ENCODE data around the gene TP53BP1. TPM values are rescaled to one million over a fixed set of nuclear protein-coding genes. Genes with fewer than 3 reads are reported as not detected.

TP53BP1 gene
- total RNA-seq, 1 donor from 2014 or later = 34.6 TPM

DNA sequence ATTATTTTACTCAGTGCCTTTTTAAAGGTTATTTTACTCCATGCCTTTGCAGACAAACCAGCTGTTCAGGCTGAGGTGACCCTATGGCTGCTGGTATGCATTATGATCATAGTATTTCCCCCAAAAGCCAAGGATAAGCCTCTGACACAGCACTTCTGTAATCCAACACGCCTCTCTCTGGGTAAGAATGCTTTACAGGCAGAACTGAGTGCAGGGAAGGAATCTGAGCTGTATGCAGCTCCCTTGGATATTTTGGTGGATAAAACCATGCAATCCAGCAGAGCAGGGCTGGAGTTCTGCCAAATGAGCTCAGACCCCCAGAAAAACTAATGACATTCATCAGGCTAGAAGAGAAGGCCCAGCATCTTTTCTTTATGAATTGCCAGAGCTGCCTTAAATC lies 12.8 kb upstream of the TP53BP1 start:
- H3K4me1 ChIP-seq = peaks cover 0 to 8% of the 10 kb centered on the region in 2 donors

DNA sequence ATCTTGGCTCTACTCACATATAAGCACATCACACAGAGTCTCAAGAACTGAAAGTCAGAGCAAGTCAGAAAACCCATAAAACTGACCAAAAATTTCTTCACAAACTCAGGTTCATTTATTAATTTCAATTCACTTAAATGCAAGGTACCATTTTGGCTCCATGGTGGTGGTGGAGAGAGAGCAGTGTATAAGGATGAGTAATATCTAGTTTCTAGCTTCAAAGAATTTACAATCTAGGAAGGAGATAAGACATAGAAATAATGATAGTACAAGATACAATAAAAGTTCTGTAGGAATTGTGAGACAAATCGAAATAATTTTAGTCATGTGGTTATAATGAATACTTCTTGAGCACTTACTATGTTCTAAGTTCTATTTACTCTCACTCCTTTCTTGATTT lies 6.7 kb upstream of the TP53BP1 start:
- Histone ChIP-seq H3K27me3 (no peaks in the 10 kb centered on the region), H3K4me1 (no peaks in the 10 kb centered on the region), H3K4me3 (no peak overlapping the region), H3K9me3 (no peaks in the 10 kb centered on the region), H3K36me3 (no peaks in the 10 kb centered on the region), H3K27ac (no peak overlapping the region)
- intact Hi-C loops (cut with DNase I) = no loop called here
- TF ChIP-seq, protein P1, sequence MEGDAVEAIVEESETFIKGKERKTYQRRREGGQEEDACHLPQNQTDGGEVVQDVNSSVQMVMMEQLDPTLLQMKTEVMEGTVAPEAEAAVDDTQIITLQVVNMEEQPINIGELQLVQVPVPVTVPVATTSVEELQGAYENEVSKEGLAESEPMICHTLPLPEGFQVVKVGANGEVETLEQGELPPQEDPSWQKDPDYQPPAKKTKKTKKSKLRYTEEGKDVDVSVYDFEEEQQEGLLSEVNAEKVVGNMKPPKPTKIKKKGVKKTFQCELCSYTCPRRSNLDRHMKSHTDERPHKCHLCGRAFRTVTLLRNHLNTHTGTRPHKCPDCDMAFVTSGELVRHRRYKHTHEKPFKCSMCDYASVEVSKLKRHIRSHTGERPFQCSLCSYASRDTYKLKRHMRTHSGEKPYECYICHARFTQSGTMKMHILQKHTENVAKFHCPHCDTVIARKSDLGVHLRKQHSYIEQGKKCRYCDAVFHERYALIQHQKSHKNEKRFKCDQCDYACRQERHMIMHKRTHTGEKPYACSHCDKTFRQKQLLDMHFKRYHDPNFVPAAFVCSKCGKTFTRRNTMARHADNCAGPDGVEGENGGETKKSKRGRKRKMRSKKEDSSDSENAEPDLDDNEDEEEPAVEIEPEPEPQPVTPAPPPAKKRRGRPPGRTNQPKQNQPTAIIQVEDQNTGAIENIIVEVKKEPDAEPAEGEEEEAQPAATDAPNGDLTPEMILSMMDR (IDR thresholded peaks at IDR 0.05) = no peak
- DNase-seq (ENCODE audit: low spot score in 2 of 2) = no peak

More for the DNA sequence above, 12.8 kb upstream of the TP53BP1 start:
- DNase-seq (ENCODE audit: low spot score in 2 of 2) = no peak
- H3K36me3 ChIP-seq = no peaks in the 10 kb centered on the region
- TF ChIP-seq, protein P1 (IDR thresholded peaks at IDR 0.05) = no peak
- H3K4me3 ChIP-seq = no peak overlapping the region
- no peaks in the 10 kb centered on the region for H3K27me3 ChIP-seq
- no peaks in the 10 kb centered on the region for H3K9me3 ChIP-seq
- intact Hi-C loops (cut with DNase I) = no loop called here
- no peak overlapping the region for H3K27ac ChIP-seq

DNA sequence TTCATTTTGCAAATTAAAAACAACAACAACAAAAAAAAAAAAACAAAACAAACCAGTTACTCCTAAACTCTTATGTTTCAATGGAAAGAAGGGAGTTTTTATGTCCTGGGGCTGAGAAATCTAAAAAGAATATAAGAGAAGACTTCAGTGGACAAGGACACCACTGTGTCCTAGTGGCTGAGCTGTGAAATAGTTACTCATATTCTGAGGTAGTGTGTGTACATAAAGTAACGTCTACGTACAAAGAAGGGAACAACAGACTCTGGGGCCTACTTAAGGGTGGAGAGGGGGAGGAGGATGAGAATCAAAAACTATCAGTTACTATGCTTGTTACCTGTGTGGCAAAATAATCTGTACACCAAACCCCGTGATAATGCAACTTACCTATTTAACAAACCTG lies 6.0 kb upstream of the TP53BP1 start:
- Histone ChIP-seq H3K27me3 (no peaks in the 10 kb centered on the region), H3K36me3 (no peaks in the 10 kb centered on the region), H3K4me1 (no peaks in the 10 kb centered on the region), H3K27ac (no peak overlapping the region), H3K4me3 (no peak overlapping the region), H3K9me3 (no peaks in the 10 kb centered on the region)
- DNase-seq (ENCODE audit: low spot score in 2 of 2) = no peak
- intact Hi-C loops (cut with DNase I) = no loop called here
- TF ChIP-seq, protein P1 (IDR thresholded peaks at IDR 0.05) = no peak

DNA sequence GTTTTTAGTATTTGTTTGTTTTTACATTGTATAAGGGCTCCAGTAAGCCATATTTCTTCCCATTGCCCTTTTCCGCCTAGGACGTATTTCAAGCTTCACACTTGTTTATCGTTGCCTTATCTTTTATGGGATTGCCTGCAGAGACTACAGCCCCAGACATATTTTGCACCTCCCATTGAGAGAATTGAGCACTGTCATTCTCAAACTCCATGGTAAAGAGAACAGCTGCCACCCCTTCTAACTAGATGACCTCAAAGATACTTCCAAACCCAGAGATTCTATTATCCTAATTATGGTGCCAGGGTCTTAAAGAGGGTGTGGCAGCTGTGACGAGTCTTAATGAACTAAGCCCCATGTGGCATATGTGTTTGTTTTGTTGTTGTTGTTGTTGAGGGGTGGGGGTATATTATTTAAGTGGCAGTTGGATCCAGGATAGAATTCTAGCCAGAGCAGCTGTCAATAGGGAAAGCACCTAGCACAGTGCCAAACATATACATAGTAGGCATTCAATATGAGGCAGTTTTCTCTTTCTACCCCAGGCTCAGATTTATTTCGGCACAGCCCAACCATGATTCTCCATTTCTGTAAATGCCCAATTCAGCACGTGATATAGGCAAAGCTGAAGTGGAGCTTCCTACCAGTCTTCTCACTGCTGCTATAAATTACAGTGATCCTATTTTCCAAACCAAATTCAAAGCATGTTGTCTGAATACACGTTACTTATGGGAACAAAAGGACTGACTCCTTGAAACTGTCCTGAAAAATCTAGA lies 932 bp upstream of the TP53BP1 start:
- Histone ChIP-seq H3K27me3 (no peaks in the 10 kb centered on the region), H3K4me3 (peak overlapping the region; percentile 76 to 92), H3K36me3 (no peaks in the 10 kb centered on the region), H3K9me3 (no peaks in the 10 kb centered on the region), H3K4me1 (peaks cover 0 to 17% of the 10 kb centered on the region in 2 donors), H3K27ac (no peak overlapping the region)
- DNase-seq (ENCODE audit: low spot score in 2 of 2) = no peak
- intact Hi-C loops (cut with DNase I) = loop anchor here (1.0 to 2.0 kb wide), 2 partner anchors 16 to 25 kb away; no protein-coding TSS in a partner anchor
- TF ChIP-seq, protein P1 (IDR thresholded peaks at IDR 0.05) = no peak

DNA sequence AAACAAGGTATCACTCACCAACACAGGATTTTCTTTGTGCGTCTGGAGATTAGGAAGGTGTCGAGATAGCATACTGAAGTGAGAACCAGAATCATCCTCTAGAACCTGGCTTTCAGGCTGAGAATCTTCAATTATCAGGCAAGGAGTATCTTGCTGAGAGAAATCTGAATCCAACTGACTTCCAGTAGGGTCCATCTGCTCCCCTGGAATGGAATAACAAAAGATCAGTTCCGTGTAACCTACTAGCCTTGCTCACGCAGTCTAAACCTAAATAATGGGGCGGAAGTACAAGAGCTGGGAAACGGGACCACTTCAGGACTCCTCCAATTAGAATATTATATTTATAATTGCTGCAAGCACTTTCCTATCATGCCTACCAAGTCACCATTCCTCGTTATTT lies 690 bp downstream of the TP53BP1 start:
- no peak for DNase-seq (ENCODE audit: low spot score in 2 of 2)
- Histone ChIP-seq H3K4me3 (peak overlapping the region; percentile 76 to 92), H3K36me3 (peaks cover 3 to 8% of the 10 kb centered on the region in 2 donors), H3K27me3 (no peaks in the 10 kb centered on the region), H3K27ac (peak overlapping the region; percentile 73 to 85), H3K9me3 (no peaks in the 10 kb centered on the region), H3K4me1 (peaks cover 0 to 17% of the 10 kb centered on the region in 2 donors)
- TF ChIP-seq, protein P1 (IDR thresholded peaks at IDR 0.05) = no peak
- intact Hi-C loops (cut with DNase I) = loop anchor here (2.0 kb wide), 1 partner anchor 27 kb away; no protein-coding TSS in a partner anchor
